Measurements from ENCODE around the gene PAX8.

PAX8 gene

DNA sequence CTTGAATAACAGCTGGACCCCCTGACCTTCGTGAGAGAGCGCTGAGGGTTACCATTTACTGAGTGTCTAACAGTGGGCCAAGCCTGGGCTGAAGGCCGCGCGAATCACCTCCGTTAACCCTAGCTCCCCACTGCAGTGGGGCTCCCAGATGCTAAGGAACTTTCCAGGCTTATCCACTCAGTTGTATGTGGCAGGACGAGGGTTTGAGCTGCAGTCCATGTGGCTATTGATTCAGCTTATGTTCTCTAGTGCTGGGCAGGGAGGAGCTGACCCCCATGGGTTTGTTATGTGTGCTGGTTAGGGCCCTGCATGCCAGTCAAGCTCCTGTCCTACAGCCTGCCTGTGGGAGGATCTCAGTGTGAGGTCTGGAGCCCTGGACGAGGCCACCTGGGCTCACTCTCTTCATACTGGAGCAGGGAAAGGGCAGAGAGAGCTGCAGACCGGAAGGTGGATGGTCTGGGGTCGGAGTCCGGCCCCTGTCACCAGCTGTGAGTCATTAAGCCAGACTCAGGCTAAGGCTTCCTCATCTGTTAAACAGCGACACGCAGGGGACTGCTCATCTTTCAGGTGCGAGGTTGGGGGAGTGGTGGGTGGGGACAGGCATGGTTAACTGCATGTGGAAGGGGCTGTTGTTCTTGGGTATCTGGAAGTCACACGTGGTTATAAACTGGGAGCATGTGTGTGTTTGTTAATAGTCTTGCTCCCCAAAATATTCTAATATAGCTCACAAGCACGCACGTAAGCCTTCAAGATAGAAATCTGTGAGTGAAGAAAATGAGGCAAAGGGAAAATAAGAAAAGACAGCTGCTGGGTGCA lies 98.4 kb downstream of the PAX8 start:
- peak; percentile 62 for DNase-seq

DNA sequence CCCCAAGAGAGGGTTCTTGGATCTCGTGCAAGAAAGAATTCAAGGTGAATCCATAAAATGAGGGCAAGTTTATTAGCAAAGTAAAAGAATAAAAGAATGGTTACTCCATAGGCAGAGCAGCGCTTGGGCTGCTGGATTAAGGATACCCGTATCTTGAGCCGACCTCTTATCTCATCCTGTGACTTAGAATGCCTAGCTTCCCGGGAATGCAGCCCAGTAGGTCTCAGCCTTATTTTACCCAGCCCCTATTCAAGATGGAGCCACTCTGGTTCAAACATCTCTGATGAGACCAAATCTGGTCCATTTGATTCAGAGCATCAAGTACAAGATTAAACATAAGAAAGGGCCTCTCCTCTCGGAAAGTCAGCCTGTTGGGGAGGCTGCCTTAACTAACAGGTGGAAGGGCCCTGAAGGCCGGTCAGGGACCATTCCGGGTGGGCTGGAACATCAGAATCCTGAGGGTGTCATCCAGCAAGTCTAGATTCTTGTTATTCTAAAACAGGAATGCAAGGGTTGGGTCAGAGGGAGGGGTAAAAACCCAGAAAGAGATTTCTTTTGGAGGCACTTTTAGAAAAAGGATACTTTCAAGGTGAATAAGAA lies 99.2 kb downstream of the PAX8 start:
- DNase-seq, result no peak

DNA sequence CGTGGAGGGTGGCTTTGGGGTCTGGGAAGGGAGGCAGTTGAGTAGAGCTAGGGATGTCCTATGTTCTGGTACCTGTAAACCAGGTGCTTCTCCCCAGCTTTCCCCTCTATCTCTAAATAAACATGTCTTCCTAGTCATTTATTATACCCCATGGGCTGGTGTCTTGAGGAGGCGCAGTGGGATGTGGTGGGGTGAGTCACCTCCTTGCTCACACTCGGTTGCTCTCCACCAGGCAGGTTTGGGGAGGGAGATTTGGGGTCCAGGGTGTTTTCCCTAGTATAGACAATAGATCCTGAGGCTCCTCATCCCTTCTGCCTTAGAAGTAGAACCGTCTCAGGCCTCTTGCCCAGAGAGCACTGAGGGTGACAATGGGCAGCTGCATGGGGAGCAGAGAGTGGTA lies 99.8 kb downstream of the PAX8 start:
- DNase-seq, result peak; percentile 81

DNA sequence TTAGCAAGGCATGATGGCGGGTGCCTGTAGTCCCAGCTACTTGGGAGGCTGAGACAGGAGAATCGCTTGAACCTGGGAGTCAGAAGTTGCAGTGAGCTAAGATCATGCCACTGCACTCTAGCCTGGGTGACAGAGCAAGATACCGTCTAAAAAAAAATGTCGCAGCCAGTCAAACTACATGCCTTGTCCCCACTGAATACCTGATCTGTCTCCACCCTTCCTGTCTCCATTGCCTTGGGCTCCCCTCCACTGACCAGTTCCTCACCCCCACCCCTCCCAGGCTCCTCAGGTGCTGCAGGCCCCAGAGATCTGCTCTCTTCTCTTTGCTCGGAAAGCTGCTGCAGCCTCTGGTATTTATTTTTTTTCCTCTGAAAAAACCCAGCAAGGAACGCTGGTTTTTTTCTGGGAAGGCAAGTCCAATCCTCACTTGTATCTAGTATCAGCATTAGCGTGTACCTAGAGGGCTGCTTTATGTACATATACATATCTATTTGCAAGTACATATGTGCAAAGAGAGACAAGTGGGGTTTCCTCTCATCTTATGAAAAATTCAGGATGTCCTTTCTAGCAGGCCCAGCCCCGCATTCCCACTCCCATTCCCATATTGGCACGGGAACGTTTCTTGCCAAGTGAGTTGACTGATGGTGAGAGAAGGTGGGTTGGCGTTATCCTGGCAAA lies 100.5 kb downstream of the PAX8 start:
- DNase-seq, result peak; percentile 34

DNA sequence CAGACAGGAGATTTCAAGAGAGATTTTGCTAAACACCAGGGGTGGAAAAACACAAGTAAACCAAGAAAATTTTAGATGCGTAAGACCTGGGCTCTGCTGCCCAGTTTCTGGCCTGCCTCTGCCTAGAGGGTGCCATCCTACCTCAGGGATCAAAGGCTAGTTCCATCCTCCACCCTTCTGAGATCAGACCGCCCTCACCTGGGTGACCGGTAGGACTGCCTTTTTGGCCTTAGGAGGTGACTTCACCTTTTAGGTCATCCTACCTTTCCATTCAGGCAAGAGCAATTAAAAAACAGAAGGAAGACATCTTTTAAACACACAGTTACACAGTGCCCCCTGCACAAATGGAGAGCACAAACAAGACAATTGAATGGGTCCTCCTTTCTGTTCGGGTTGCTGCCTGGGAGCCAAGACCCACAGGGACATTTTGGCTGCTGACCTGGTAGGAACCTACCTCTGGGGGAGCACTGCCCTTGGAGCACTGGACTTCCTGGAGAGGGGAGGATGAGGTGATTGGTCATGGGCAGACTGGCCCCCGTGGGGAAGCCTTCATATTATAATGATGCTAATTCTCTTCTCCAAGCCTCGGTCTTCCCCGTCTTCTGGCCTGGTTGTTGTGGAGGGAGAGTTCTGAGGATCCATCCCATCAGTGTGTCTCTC lies 101.9 kb downstream of the PAX8 start:
- peak; percentile 59 for DNase-seq

DNA sequence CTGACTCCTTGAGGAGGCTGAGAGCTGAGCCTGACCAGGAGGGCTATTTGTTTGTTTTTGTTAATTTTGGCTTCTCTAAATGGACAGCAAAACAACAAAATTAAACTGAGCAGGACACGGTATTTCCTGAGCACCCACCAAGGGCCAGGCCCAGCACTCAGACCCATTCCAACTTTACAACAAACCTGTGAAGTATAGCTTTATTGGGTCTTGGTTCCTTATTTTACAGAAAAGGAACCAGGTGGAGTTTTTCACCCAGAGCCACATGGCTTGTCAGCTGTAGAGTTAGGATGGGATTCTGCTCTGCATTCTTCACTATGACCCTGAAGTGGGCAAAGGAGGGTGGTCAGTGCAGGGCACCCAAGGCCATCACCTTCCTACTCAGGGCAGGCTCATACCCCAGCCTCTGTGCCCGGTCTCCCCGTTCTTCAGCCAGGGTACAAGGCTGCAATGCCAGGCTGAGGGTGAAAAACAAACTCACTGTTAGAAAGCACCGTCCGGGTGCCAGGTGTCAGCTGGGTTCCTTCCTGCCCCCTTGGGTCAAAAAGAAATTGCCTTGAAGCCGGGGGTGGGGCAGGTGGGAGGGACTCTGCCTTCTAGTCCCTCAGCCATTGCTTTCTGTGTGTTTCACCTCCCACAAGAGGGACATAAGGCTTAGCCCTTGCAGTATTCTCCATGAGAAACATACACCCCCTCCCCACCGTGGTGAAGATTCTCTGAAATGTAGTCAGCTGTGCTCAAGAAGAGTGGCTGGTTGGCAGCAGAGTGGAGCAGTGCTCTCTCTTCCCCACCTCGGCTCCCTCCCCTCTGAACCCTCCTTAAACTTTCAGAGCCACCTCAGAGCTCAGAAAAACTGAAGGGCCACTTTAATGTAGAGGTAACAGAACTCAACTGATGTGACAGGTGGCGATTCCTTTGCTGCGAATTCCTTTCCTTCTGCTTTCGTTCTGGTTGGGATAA lies 102.7 kb downstream of the PAX8 start:
- peak; percentile 76 for DNase-seq

DNA sequence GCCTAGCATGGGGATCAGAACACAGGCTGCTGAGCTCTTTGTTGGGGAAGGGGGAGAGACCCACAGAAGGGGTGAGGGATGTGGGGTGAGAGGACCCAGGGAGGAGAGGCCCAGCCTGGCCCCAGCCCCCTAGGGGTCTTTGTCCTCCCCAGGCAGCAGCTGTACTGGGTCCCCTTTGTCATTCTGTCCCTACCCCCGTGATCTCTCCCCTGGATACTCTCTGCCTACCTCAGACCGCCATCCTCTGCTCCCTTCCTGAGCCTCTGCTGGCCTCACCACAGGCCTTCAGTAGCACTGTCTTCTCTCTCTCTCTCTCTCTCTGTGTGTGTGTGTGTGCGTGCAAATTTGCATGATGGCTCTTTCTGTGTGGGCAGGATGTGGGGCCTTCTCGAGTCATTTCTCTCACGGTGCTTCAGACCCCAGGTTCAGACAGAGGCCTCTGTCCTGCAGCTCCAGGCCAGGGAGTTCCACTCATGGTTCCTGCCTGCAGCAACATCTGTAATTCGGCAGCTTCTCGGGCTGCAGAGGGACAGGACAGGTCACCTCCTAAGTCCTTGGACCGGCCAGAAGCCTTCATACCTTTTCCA lies 103.6 kb downstream of the PAX8 start:
- DNase-seq, result peak; percentile 82

DNA sequence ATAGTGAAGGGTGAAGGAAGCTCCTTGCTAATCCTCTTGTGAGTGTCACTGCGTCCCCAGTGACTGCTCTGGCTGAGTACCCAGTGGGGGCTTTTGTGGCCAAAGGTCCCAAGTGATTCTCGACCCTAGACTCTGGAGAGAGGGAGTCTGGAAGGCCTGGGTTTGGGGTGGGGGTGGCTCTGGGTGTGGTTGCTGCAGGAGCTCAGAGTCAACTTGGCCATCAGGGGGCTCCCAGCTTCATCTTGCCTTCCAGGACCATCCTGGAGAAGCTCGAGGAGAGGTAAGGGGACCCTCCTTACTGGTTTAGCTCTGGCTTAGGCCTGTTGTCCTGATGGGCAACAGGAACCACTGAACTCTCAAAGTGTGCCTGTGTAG lies 104.4 kb downstream of the PAX8 start:
- DNase-seq, result no peak

DNA sequence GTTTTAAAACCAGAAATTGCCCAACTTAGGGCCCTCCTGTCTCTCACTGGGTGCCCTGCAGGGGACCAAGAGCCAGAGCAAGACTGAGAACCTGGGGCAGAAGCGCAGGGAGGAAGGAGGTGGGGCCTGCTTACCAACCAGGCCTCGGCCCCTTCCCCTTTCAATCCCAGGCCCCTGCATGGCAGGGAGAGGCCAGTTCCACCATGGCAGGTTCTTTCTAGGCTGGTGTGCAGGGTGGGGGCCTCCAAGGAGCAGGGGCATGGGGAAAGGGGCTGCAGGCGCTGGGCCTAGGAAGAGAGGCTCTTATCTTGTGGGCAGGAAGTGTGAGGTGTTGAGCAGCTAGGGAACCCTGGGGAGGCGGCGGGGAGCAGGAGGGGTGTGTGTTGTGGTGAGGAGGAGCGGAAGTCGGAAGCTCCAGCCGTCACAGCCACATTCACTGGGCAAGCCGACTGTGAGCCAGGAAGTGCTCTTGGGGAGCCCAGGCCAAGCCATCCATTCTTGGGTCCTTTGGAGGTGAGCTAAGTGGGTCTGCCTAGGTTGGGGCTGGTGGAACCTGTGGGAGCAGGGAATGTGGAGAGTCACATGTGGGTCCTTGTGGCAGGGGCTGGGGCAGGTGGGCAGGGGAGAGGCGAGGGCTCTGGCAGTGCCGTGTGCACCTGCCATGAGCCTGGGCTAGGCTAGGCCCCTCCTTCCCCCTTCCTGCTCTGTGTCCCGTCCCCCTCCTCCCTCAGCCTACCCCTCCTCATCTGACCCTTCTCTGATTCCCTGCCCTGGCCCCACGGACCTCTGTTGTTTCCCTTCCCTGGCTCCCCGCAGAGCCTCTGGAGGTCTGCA lies 105.0 kb downstream of the PAX8 start, which contains the start of gene PSD4:
Gene PSD4, plus strand, starts transcription at position 430 of the 834 bp plus-strand sequence. CDS start 8,486 bp downstream, outside the sequence.
- peak; percentile 93 for DNase-seq

DNA sequence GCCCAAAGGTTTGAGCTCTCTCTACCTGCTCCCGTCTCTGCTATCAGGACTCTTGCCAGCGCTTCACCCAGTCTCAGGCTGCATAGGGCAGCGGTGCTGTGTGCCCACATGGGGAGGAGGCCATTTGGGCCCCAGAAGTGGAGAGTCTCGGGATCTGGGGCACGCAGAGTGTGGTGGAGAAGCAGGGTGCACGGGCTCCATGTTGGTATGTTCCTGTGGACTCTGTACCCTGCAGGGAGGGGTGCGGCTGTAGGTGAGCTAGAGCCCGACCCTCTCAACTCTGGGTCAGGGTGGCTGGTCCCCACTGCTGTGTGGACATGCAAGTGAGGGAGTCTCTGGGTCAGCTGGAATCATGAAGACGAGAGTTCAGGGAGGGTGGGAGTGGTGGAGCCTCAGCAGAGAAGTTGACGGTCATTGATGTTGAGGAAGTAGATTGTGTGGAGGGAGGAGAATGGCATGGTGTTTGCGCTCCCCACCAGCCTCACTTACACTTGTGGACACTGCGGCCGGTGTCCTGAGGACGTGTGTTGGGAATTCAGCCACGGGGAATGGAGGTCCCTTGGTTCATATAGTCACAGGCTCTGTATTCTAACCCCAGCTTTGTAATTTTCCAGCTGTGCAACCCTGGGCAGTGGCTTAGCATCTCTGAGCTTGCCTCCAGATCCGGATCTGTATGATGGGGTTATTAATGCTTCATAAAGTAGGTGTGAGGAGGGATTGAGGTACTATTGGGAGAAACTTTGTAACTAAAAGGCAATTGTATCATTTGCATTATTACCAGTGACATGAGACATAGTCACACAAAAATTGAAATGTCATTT lies 105.8 kb downstream of the PAX8 start:
- peak; percentile 61 for DNase-seq

DNA sequence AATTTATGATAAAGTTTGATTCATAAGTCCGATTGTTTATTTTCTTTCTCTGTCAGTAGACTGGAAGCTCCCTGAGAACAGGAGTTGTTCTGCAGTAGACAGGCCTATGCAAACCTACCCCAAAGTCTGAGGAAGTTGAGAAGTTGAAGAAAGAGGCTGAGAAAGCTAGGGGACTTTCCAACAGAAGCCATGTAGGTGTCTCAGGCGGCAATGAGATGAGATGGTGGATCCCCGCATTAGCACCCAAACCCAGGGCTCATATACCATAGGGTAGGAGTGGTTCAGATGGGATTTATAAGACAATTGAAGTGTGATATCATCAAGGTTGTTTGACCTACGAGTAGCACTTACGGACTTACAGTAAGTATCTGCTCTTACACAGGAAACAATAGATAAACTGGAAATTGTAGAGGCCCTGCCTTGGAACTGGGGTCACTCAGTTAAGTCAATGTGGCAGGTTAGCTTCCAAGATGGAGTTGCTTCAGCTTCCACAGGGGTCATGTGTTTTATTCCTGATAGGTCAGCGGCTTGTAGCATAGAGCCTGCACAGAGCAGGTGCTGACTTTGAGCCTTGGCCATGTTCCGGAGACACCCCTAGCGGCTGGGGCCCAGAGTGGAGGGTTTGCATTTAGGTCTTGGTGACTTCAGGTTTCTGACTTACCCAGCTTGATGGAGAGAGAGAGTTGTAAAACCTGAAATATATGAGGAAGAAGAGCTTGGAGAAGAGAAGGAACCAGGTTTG lies 107.2 kb downstream of the PAX8 start:
- no peak for DNase-seq

DNA sequence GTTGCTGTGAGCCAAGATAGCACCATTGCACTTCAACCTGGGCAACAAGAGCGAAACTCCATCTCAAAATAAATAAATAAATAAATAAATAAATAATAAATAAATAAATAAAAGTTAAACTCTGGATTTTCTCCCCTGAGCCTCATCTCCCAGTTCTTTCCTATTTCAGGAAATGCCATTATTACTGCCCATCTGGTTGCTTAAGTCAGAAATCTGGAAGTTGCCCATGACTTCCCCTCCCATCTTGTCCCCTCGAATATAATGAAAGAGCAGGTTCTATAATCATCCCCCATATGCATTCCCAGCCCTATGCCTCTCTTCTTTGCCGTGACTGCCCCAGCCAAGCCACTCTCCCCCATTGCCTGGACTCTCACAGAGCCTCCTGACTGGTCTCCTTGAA lies 109.1 kb downstream of the PAX8 start:
- DNase-seq, result no peak

DNA sequence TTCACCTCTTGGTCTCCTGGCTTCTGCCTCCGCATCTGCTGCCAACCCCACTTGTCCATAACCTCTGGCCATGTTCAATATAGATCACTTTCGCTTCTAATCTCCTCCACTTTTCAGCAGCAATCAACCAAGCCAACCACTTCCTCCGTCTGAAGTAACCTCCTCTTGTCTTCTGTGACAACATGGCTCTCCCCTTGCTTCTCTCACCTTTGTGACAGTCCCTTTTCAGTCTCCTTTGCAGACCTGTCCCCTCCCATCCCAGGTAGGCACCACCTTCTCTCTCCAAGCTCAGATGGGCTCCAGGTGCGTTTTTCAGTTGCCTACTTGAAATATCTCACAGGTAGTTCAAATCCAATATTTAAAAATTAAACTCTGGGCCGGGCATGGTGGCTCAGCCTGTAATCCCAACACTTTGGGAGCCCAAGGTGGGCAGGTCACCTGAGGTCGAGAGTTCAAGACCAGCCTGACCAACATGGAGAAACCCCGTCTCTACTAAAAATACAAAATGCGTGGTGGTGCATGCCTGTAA lies 109.7 kb downstream of the PAX8 start:
- no peak for DNase-seq

DNA sequence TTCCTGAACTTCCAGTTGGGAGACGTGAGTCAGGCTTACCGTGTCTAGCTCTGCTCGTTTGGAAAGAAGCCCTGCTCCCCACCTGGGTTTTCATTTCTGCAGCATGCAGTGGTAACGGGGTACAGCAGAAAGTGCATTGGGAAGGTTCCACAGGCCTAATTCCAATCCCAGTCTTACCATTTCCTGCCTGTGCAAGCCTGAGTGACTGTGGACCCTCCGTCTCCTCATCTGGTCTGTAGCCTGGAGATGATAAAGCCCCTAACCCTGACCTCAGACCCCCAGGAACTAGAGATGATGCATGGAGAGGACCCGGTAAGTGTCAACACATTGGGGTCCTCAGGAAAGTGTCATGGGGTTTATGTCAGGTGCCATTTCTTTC lies 110.8 kb downstream of the PAX8 start:
- no peak for DNase-seq

DNA sequence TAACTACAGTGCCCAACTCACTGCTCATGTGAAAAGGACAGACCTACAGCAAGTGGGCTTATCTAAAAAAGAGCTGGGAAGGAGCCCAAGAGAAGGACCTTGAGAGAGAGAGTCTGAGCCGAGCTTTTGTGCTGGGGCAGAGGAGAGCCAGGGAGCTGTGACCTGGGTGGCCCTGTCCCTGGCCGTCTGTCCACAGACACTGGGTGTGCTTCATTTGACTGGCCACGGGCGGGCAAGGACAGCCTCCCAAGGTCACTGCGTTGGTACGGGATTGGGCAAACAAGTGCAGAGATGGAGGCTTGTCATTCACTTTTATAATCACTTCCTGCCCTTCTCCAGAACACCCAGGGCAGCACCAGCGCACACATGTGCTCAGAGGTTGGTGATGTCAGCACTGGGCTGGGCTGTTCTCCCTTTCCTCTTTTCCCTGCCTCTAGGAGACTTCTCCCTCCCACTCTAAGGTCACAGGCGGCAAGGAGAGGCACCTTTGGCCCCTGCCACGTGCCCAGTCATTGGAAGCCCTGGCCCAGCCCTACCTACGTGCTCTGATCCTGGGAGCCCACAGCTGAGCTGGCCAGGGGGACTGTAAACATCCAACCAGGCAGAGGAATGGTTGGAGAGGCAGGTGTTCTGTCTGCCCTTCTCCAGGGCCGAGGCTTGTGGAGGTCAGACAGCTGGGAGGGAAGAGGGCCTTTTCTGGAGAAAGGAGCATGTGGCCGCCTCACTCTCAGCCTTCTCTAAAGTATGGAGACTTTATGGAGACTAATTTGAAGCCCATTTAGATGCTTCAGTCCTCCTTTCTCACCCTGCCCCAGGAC lies 111.4 kb downstream of the PAX8 start:
- DNase-seq, result peak; percentile 79

DNA sequence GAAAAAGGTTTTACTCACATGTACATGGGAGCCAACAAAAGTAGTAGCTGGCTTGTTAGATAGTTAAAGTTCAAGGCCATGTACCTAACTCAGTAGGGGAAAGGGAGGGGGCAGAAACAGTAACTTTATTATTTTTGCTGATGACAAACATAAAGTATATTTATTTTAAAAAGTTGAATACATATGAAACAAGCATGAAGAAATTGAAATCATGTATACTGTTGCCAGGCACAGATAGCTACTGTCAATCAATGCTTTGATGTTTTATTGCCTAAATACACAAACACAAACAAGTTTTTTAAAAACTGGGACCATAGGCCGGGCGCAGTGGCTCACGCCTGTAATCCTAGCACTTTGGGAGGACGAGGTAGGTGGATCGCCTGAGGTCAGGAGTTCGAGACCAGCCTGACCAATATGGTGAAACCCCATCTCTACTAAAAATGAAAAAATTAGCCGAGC lies 112.5 kb downstream of the PAX8 start:
- DNase-seq, result no peak

All from activated effector memory CD4-positive, alpha-beta T cell treated with anti-CD3 and anti-CD28 coated beads, Interleukin-2, amount 50 U/mL, for 16 hours (primary cell).